ENCODE measurements around the gene MINAR2.

The MINAR2 gene

GRCh38 chr5:129747572-129748407 lies at the start of gene MINAR2:
Gene MINAR2 (plus strand): TSS chr5:129748094. CDS start chr5:129748191, 97 bp downstream.
- TF ChIP-seq GATA2 (IDR thresholded peaks at IDR 0.05; ENCODE audit: low read depth, low read length) (no peak), GATA3 (IDR thresholded peaks at IDR 0.05; ENCODE audit: low read depth, low read length) (no peak)

DNA sequence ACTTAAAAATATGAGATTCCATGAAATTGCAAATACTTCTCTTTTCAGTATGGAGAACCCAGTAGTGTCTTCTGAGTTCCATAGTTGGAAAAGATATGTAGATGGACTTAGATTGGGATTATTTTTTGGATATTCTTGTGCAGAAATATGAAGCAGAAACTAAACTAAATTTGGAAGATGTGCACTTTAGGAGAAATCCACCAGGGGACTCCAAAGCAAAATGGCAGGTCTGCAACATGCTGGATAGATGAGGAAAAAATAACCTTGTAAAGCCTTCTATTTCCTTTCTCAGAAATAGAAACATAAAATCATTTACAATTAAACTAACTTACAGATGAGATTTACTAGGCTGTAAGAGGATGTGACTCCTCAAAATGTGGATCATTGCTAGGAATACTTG lies 49.2 kb upstream of the MINAR2 start:
- TF ChIP-seq GATA2 (IDR thresholded peaks at IDR 0.05; ENCODE audit: low read depth, low read length) (no peak), GATA3 (IDR thresholded peaks at IDR 0.05; ENCODE audit: low read depth, low read length) (no peak)

DNA sequence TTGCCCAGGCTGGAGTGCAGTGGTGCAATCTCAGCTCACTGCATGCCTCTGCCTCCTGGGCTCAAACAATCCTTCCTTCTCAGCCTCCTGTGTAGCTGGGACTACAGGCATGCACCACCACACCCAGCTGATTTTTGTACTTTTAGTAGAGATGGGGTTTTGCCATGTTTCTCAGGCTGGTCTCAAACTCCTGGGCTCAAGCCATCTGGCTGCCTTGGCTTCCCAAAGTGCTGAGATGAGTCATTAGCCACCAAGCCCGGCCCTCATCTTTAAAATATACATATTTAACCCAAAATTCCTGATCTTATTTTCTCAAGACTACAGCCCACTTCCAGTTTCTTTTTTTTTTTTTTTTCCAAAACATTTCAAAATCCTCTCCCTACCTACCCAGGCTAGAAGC lies 31.7 kb upstream of the MINAR2 start:
- no peak for TF ChIP-seq GATA2 (IDR thresholded peaks at IDR 0.05; ENCODE audit: low read depth, low read length)
- TF ChIP-seq GATA3 (IDR thresholded peaks at IDR 0.05; ENCODE audit: low read depth, low read length): no peak

GRCh38 chr5:129716651-129717050 lies 31.2 kb upstream of the MINAR2 start:
- TF ChIP-seq GATA2 (IDR thresholded peaks at IDR 0.05; ENCODE audit: low read depth, low read length): no peak
- no peak for TF ChIP-seq GATA3 (IDR thresholded peaks at IDR 0.05; ENCODE audit: low read depth, low read length)

DNA sequence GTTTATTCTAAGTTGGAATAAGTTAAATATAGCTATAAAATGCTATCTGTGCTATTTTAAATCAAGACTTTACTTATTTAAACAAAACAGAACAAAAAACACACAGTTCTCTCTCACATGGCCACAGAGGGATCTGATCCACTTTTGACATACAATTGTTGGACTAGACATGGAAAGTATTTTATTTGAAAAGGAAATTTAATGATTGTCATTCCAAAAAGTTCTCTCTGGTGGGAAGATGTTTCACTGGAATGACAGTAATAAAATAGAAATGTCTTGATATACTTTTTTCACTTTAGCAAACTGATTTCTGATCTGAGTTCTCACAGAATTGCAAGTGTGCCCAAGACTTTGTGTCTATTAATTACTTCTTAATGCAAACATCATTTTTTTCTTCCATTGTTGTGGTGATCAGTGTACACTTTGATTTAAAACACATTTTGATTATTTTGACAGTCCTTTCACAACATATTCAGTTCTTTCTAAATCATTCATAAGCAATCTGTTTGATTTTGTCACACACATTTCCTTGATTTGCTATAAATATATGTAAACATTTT lies 30.1 kb upstream of the MINAR2 start:
- TF ChIP-seq GATA2 (IDR thresholded peaks at IDR 0.05; ENCODE audit: low read depth, low read length): no peak
- no peak for TF ChIP-seq GATA3 (IDR thresholded peaks at IDR 0.05; ENCODE audit: low read depth, low read length)

- TF ChIP-seq GATA2 (IDR thresholded peaks at IDR 0.05; ENCODE audit: low read depth, low read length) (no peak), GATA3 (IDR thresholded peaks at IDR 0.05; ENCODE audit: low read depth, low read length) (no peak)
Measured at GRCh38 chr5:129718471-129719090, 29.3 kb upstream of the MINAR2 start.

DNA sequence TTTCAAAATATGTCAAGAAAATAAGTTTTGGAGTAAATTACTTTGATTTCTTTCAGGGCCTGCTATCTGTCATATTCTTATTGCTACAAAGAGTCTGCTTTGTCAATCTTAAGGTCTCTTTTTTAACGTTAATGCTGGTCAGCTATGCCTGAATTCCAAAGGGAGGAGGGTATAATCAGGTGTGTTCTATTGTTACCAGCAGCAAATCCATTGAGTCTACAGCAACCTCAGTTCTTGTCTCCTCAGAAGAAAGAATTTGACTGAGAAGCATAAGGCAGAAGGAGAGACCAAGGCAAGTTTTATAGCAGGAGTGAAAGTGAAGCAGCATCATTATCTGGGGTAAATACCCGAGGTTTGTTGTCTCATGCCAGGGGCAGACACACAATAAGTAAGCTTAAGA lies 23.7 kb upstream of the MINAR2 start:
- TF ChIP-seq GATA3 (IDR thresholded peaks at IDR 0.05; ENCODE audit: low read depth, low read length) (no peak), GATA2 (IDR thresholded peaks at IDR 0.05; ENCODE audit: low read depth, low read length) (no peak)

GRCh38 chr5:129724647-129725046 lies 23.2 kb upstream of the MINAR2 start:
- no peak for TF ChIP-seq GATA2 (IDR thresholded peaks at IDR 0.05; ENCODE audit: low read depth, low read length)
- TF ChIP-seq GATA3 (IDR thresholded peaks at IDR 0.05; ENCODE audit: low read depth, low read length): no peak

DNA sequence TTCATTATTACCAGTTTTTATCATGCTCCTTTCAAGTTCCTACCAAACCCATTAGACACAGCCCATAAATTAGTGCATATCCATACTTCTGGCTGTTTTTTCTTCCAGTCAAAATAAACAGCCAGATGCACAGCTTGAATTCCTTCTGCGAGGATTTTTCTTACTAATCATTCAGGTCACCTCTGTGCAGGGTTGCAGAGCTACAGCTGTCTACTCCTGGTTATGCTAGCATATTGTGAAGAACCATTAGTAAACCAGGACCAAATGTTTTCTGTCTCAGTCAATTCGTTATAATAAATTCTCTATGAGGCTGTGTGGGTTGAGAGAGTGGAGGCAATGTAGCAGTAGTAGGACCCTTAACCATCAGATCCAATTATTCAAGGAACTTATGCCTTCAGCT lies 8.1 kb upstream of the MINAR2 start:
- no peak for TF ChIP-seq GATA3 (IDR thresholded peaks at IDR 0.05; ENCODE audit: low read depth, low read length)
- TF ChIP-seq GATA2 (IDR thresholded peaks at IDR 0.05; ENCODE audit: low read depth, low read length): no peak

DNA sequence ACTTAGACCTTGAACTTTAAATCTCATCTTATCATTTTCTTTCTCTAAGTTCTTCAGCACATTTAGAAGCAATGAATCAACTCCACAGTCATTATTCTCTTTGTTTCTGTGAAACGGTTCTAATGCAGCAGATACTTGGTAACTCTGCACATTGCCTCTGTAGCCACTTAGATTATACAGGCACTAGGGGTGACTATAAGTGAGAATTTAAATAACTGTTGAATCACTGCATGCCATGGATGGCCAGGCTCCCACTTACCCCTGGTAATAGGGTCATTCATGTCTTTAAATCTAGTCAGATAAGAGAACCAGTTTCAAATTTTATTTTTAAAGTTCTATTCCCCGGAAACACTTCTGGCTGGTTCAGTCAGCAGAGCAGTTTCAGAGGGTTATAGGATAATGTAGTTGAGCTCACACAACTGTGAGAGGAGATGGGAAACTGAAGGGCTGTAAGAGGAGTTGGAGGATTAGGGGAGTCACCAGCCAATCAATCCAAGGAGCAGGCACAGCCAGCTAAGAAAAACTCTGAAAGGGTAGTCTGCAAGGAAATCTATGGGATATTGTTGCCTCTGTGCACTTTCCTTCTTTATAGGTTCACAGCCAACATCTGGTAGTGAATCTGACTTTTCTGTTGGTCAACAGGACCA lies 4.2 kb upstream of the MINAR2 start:
- no peak for TF ChIP-seq GATA3 (IDR thresholded peaks at IDR 0.05; ENCODE audit: low read depth, low read length)
- no peak for TF ChIP-seq GATA2 (IDR thresholded peaks at IDR 0.05; ENCODE audit: low read depth, low read length)

- TF ChIP-seq GATA3 (IDR thresholded peaks at IDR 0.05; ENCODE audit: low read depth, low read length) (no peak), GATA2 (IDR thresholded peaks at IDR 0.05; ENCODE audit: low read depth, low read length) (no peak)
Measured at GRCh38 chr5:129745997-129746396, 1.9 kb upstream of the MINAR2 start.

DNA sequence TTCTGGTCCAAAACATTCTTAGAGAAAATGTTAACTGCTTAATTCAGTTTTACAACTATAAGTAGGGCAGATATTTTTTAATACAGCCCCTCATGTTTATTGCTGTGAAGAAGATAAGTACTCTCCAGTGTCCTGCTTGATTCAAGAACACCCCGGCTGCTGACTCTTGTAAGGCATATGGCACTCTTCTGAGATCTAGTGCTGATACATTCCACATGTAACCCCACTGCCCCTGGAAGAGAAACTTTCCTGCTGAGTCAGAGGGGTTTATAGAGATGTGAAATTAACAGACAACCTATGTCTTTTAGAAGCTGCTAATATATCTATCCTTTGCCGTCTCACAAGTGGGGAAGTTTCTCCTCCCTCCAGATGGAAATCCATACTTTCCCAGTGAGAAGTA lies 1.0 kb upstream of the MINAR2 start:
- TF ChIP-seq GATA2 (IDR thresholded peaks at IDR 0.05; ENCODE audit: low read depth, low read length) (no peak), GATA3 (IDR thresholded peaks at IDR 0.05; ENCODE audit: low read depth, low read length) (no peak)

GRCh38 chr5:129748913-129749880 lies 1.3 kb downstream of the MINAR2 start:
- TF ChIP-seq GATA2 (IDR thresholded peaks at IDR 0.05; ENCODE audit: low read depth, low read length) (no peak), GATA3 (IDR thresholded peaks at IDR 0.05; ENCODE audit: low read depth, low read length) (no peak)
